HepG2 (cell line): ENCODE results near the gene EHD4. TPM values are rescaled to one million over a fixed set of nuclear protein-coding genes. Genes with fewer than 3 reads are reported as not detected.

Source experiments
- ATAC-seq: fragments of 200-7000 bp; cut with Tn5 transposase; 3 replicates; pipeline ENCODE4 v1.9.1; 2020; ENCODE audit warnings: mild to moderate bottlenecking, moderate library complexity
- BruUV-seq: library from RNA; stranded (reverse); fragments of 400-500 nt; replicated peaks from 2 replicates; lab custom pipeline; 2021; lab: Mats Ljungman, UMichigan
- CTCF ChIA-PET: fragments of 300-600 bp; formaldehyde crosslinking; extraction: SDS; loops from one replicate; lab custom pipeline; 2021; ENCODE audit warnings: low total read pairs, inconsistent platforms, low intra/inter-chr PET ratio; lab: Yijun Ruan, JAX
- POLR2A ChIA-PET: fragments of 350-600 bp; sonication (Branson Sonifier 250); formaldehyde crosslinking; loops from one replicate; lab custom pipeline; 2020; ENCODE audit warnings: antibody characterized with exemption, inconsistent platforms; lab: Yijun Ruan, JAX
- DNase-seq: peaks from one replicate; pipeline ENCODE4 v3.0.0-alpha.2; 2015; ENCODE audit warnings: low spot score
- FAIRE-seq: peaks from 3 replicates; lab custom pipeline; 2011; peaks lifted over from hg19 to GRCh38; lab: Jason Lieb, UNC
- H2AFZ ChIP-seq: one replicate; pipeline ENCODE4 v1.6.1; 2011; ENCODE audit warnings: low read length, inconsistent platforms
- H3K27ac ChIP-seq: fragments of 300-600 bp; 3 replicates; pipeline ENCODE4 v1.8.0; 2011; ENCODE audit warnings: mixed run types, mild to moderate bottlenecking, mixed read lengths, low read length, inconsistent platforms; ENCODE audit not compliant: insufficient read depth; ENCODE audit errors: extremely low read length
- H3K27me3 ChIP-seq, 2 experiments: fragments of 200-600 bp in 1 of 2; 2 replicates in 1 of 2; 3 replicates in 1 of 2; pipeline versions ENCODE4 v1.6.0 to v1.8.0; 2011; ENCODE audit warnings: low read length in 2 of 2, mild to moderate bottlenecking in 2 of 2, moderate library complexity in 2 of 2, inconsistent platforms in 1 of 2; ENCODE audit not compliant: insufficient read depth in 2 of 2, control insufficient read depth in 1 of 2
- H3K36me3 ChIP-seq, 2 experiments: fragments of 200-600 bp in 1 of 2; replicated peaks in 1 of 2; 2 replicates in 1 of 2; 3 replicates in 1 of 2; pipeline versions ENCODE4 v1.5.1 to v1.8.0; 2011; ENCODE audit warnings: low read length in 2 of 2, inconsistent platforms in 1 of 2; ENCODE audit not compliant: insufficient read depth in 2 of 2, control insufficient read depth in 1 of 2
- H3K4me1 ChIP-seq: 2 replicates; pipeline ENCODE4 v1.5.1; 2012; ENCODE audit warnings: low read length, inconsistent platforms; ENCODE audit not compliant: insufficient read depth
- H3K4me2 ChIP-seq: 2 replicates; pipeline ENCODE4 v1.6.0; 2011; ENCODE audit warnings: low read depth, low read length, inconsistent platforms
- H3K4me3 ChIP-seq, 3 experiments: fragments of 200-600 bp in 1 of 3; sonication (generic), shearing (Covaris generic) in 1 of 3; replicated peaks in 1 of 3; 2 replicates each; pipeline ENCODE4 v1.5.1; 2011 to 2016; ENCODE audit warnings: low read length in 3 of 3, inconsistent platforms in 2 of 3, low read depth in 2 of 3, mild to moderate bottlenecking in 2 of 3, control low read depth in 1 of 3, mixed read lengths in 1 of 3; ENCODE audit not compliant: insufficient read depth in 1 of 3
- H3K79me2 ChIP-seq: one replicate; pipeline ENCODE4 v1.6.1; 2011; ENCODE audit warnings: low read length, inconsistent platforms; ENCODE audit not compliant: insufficient read depth
- H3K9ac ChIP-seq: 2 replicates; pipeline ENCODE4 v1.6.0; 2011; ENCODE audit warnings: mild to moderate bottlenecking, low read depth, low read length, inconsistent platforms; ENCODE audit not compliant: insufficient read depth
- H3K9me3 ChIP-seq: 2 replicates; pipeline ENCODE4 v1.5.1; 2012; ENCODE audit warnings: mild to moderate bottlenecking, low read length
- H4K20me1 ChIP-seq: 2 replicates; pipeline ENCODE4 v1.6.0; 2011; ENCODE audit warnings: inconsistent platforms, mild to moderate bottlenecking, low read length, moderate library complexity; ENCODE audit not compliant: insufficient read depth
- DNMT3B ChIP-seq: conservative IDR thresholded peaks from 2 replicates; pipeline ENCODE4 v1.6.1; 2016; ENCODE audit warnings: missing biosample characterization, control low read depth
- HMGA1 ChIP-seq: sonication (generic); formaldehyde crosslinking; conservative IDR thresholded peaks from 2 replicates; pipeline ENCODE4 v1.4.0; 2020; ENCODE audit warnings: missing genetic modification reagents
- HOXD1 ChIP-seq: sonication (generic); formaldehyde crosslinking; IDR thresholded peaks from 2 replicates; pipeline ENCODE4 v1.5.0; 2020; ENCODE audit warnings: missing genetic modification reagents
- MBD4 ChIP-seq: IDR thresholded peaks from 2 replicates; pipeline ENCODE4 v1.6.1; 2012; ENCODE audit warnings: low read length, inconsistent platforms, borderline replicate concordance
- MED8 ChIP-seq: sonication (generic); formaldehyde crosslinking; IDR thresholded peaks from 2 replicates; pipeline ENCODE4 v1.8.1; 2023; ENCODE audit warnings: mild to moderate bottlenecking, missing genetic modification reagents; ENCODE audit not compliant: insufficient replicate concordance
- NFIB ChIP-seq: sonication (generic); formaldehyde crosslinking; IDR thresholded peaks from 2 replicates; pipeline ENCODE4 v1.9.0; 2021; ENCODE audit warnings: missing genetic modification reagents, mild to moderate bottlenecking, borderline replicate concordance
- RAD21 ChIP-seq: fragments of 450-650 bp; formaldehyde crosslinking; IDR thresholded peaks from 2 replicates; pipeline ENCODE4 v1.5.0; 2020; ENCODE audit warnings: mild to moderate bottlenecking
- RXRA ChIP-seq: sonication (generic); formaldehyde crosslinking; IDR thresholded peaks from 2 replicates; pipeline ENCODE4 v1.5.1; 2020; ENCODE audit warnings: missing genetic modification reagents
- ZBTB7A ChIP-seq: sonication (generic); formaldehyde crosslinking; IDR thresholded peaks from 2 replicates; pipeline ENCODE4 v1.8.0; 2022; ENCODE audit warnings: mild to moderate bottlenecking, missing genetic modification reagents
- ZBTB7B ChIP-seq: sonication (generic); formaldehyde crosslinking; IDR thresholded peaks from 2 replicates; pipeline ENCODE4 v1.4.0; 2020; ENCODE audit warnings: missing genetic modification reagents
- ZC3H4 ChIP-seq: sonication (generic); formaldehyde crosslinking; IDR thresholded peaks from 2 replicates; pipeline ENCODE4 v1.4.0; 2020; ENCODE audit warnings: missing genetic modification reagents, borderline replicate concordance
- ZNF264 ChIP-seq: sonication (generic); formaldehyde crosslinking; IDR thresholded peaks from 2 replicates; pipeline ENCODE4 v1.4.0; 2020; ENCODE audit warnings: missing genetic modification reagents
- ZNF44 ChIP-seq: sonication (generic); formaldehyde crosslinking; IDR thresholded peaks from 2 replicates; pipeline ENCODE4 v1.5.1; 2020; ENCODE audit warnings: mild to moderate bottlenecking, missing genetic modification reagents
- WGBS: methylation state at CpG from one replicate; pipeline ENCODE4 v1.1.6; 2017; ENCODE audit warnings: low lambda C conversion rate; 5-methylcytosine and 5-hydroxymethylcytosine counted together
- in situ Hi-C: cut with HindIII; loops from 2 replicates; pipeline ENCODE4 v1.10.0; 2017; ENCODE audit warnings: low pct_unique_long_range_greater_than_20kb; ENCODE audit not compliant: extremely low pct_ligation_motif_present
- intact Hi-C: fragments of 100-400 bp; cut with micrococcal nuclease; formaldehyde crosslinking; loops from one replicate; pipeline ENCODE4 v1.10.0; 2022; ENCODE audit not compliant: unreplicated experiment
- polyA plus RNA-seq, 8 experiments: library from polyadenylated mRNA; depleted of rRNA in 3 of 8; stranded (reverse) in 7 of 8; unstranded in 1 of 8; fragments of >200 nt; fragmentation: Illumina TruSeq in 4 of 8; extraction: Trizol in 4 of 8; gene quantifications; 2 replicates each; pipeline versions ENCODE4 v1.2.1 to v1.2.3, GENCODE V29; 2011 to 2016; ENCODE audit warnings: low read depth in 4 of 8, missing spikeins in 1 of 8, mixed read lengths in 1 of 8; ENCODE audit not compliant: insufficient read depth in 1 of 8
- total RNA-seq, 5 experiments: library from RNA; depleted of rRNA; stranded (reverse); fragments of >200 nt; fragmentation: Illumina TruSeq; extraction: Trizol; gene quantifications; 2 replicates each; pipeline ENCODE4 v1.2.3, GENCODE V29; 2016; ENCODE audit warnings: low read depth in 1 of 5
- TF ChIP-seq, protein P1 (sequence below): sonication (generic); formaldehyde crosslinking; IDR thresholded peaks from 2 replicates; pipeline ENCODE4 v1.5.0; 2020; ENCODE audit warnings: missing genetic modification reagents
- TF ChIP-seq, protein P2 (sequence below): sonication (generic); formaldehyde crosslinking; IDR thresholded peaks from 2 replicates; pipeline ENCODE4 v1.9.0; 2021; ENCODE audit warnings: missing genetic modification reagents, borderline replicate concordance
- TF ChIP-seq, protein P3 (sequence below): sonication (generic); formaldehyde crosslinking; IDR thresholded peaks from 2 replicates; pipeline ENCODE4 v1.4.0; 2020; ENCODE audit warnings: missing genetic modification reagents

The EHD4 gene
- total and polyA plus RNA-seq, 2 of the 13 experiments (the other 11 are each of a cell fraction or from before 2014, with no cell fraction given) = 3.1 to 4.8 TPM

DNA sequence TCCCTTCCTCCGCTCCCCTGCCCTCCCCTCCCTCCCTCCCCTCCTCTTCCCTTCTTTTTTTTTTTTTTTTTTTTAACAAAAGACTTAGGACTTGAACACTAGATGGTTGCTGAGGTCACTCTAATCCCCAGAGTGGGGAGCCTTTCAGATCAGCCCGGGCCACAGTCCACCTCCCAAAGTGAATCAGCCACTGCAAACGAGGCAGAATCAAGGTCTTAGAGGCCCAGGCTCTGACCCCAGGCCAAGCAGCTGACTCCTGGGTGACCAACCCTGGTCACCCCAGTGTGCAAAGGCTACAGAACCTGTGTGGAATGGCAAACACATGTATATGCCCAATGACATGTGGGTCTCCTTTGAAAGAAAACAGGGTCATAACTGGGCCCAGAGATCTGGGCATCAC is 18.3 kb upstream of the EHD4 start:
- Histone ChIP-seq H3K79me2 (no peaks in the 10 kb centered on the region), H3K27me3 (peaks cover 7 to 61% of the 10 kb centered on the region in 2 experiments; a peak in 3 of 5 replicates), H3K36me3 (no peaks in the 10 kb centered on the region), H3K27ac (no peak overlapping the region), H3K9ac (no peak overlapping the region), H3K9me3 (no peaks in the 10 kb centered on the region), H3K4me3 (no peak overlapping the region), H4K20me1 (no peaks in the 10 kb centered on the region), H3K4me2 (no peak overlapping the region), H3K4me1 (peaks cover 11% of the 10 kb centered on the region), H2AFZ (no peak overlapping the region)
- intact Hi-C loops (no loop called here), in situ Hi-C loops (no loop called here)
- no peak for ATAC-seq
- DNase-seq = no peak
- WGBS = 17% methylated on average over 3 of the region's 3 CpGs
- CTCF ChIA-PET = interaction anchor here (3.4 kb wide), 1 partner anchor 67 kb away, joined by 39 read pairs; no protein-coding TSS in a partner anchor
- FAIRE-seq = no peak
- no TSS peak for BruUV-seq
- POLR2A ChIA-PET = no interaction called here
- TF ChIP-seq RAD21 (CRISPR knock-in tag) = no peak
- TF ChIP-seq, protein P1, sequence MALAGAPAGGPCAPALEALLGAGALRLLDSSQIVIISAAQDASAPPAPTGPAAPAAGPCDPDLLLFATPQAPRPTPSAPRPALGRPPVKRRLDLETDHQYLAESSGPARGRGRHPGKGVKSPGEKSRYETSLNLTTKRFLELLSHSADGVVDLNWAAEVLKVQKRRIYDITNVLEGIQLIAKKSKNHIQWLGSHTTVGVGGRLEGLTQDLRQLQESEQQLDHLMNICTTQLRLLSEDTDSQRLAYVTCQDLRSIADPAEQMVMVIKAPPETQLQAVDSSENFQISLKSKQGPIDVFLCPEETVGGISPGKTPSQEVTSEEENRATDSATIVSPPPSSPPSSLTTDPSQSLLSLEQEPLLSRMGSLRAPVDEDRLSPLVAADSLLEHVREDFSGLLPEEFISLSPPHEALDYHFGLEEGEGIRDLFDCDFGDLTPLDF (CRISPR knock-in tag) = no peak
- no peak for TF ChIP-seq HMGA1 (CRISPR knock-in tag)
- TF ChIP-seq RXRA (CRISPR knock-in tag) = no peak
- no peak for TF ChIP-seq HOXD1 (CRISPR knock-in tag)
- TF ChIP-seq ZBTB7A = no peak
- no peak for TF ChIP-seq ZNF264 (CRISPR knock-in tag)
- no peak for TF ChIP-seq ZNF44
- no peak for TF ChIP-seq ZBTB7B
- TF ChIP-seq DNMT3B = no peak
- TF ChIP-seq ZC3H4 = no peak
- TF ChIP-seq, protein P2, sequence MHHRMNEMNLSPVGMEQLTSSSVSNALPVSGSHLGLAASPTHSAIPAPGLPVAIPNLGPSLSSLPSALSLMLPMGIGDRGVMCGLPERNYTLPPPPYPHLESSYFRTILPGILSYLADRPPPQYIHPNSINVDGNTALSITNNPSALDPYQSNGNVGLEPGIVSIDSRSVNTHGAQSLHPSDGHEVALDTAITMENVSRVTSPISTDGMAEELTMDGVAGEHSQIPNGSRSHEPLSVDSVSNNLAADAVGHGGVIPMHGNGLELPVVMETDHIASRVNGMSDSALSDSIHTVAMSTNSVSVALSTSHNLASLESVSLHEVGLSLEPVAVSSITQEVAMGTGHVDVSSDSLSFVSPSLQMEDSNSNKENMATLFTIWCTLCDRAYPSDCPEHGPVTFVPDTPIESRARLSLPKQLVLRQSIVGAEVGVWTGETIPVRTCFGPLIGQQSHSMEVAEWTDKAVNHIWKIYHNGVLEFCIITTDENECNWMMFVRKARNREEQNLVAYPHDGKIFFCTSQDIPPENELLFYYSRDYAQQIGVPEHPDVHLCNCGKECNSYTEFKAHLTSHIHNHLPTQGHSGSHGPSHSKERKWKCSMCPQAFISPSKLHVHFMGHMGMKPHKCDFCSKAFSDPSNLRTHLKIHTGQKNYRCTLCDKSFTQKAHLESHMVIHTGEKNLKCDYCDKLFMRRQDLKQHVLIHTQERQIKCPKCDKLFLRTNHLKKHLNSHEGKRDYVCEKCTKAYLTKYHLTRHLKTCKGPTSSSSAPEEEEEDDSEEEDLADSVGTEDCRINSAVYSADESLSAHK (CRISPR knock-in tag) = no peak
- no peak for TF ChIP-seq MBD4
- no peak for TF ChIP-seq MED8
- TF ChIP-seq, protein P3, sequence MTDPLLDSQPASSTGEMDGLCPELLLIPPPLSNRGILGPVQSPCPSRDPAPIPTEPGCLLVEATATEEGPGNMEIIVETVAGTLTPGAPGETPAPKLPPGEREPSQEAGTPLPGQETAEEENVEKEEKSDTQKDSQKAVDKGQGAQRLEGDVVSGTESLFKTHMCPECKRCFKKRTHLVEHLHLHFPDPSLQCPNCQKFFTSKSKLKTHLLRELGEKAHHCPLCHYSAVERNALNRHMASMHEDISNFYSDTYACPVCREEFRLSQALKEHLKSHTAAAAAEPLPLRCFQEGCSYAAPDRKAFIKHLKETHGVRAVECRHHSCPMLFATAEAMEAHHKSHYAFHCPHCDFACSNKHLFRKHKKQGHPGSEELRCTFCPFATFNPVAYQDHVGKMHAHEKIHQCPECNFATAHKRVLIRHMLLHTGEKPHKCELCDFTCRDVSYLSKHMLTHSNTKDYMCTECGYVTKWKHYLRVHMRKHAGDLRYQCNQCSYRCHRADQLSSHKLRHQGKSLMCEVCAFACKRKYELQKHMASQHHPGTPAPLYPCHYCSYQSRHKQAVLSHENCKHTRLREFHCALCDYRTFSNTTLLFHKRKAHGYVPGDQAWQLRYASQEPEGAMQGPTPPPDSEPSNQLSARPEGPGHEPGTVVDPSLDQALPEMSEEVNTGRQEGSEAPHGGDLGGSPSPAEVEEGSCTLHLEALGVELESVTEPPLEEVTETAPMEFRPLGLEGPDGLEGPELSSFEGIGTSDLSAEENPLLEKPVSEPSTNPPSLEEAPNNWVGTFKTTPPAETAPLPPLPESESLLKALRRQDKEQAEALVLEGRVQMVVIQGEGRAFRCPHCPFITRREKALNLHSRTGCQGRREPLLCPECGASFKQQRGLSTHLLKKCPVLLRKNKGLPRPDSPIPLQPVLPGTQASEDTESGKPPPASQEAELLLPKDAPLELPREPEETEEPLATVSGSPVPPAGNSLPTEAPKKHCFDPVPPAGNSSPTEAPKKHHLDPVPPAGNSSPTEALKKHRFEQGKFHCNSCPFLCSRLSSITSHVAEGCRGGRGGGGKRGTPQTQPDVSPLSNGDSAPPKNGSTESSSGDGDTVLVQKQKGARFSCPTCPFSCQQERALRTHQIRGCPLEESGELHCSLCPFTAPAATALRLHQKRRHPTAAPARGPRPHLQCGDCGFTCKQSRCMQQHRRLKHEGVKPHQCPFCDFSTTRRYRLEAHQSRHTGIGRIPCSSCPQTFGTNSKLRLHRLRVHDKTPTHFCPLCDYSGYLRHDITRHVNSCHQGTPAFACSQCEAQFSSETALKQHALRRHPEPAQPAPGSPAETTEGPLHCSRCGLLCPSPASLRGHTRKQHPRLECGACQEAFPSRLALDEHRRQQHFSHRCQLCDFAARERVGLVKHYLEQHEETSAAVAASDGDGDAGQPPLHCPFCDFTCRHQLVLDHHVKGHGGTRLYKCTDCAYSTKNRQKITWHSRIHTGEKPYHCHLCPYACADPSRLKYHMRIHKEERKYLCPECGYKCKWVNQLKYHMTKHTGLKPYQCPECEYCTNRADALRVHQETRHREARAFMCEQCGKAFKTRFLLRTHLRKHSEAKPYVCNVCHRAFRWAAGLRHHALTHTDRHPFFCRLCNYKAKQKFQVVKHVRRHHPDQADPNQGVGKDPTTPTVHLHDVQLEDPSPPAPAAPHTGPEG (CRISPR knock-in tag) = no peak
- no peak for TF ChIP-seq NFIB (CRISPR knock-in tag)
